ENCODE results near the gene ADK.

ADK gene

GRCh38 chr10:74275755-74276290, 124.8 kb downstream of the ADK start:
- DNase-seq (ENCODE audit: low read depth) = no peak
- TF ChIP-seq CTCF (IDR thresholded peaks at IDR 0.05; ENCODE audit: low read depth, low read length, missing control alignments) = no peak
- no peak overlapping the region for H3K4me3 ChIP-seq (ENCODE audit: low read depth, low read length)

GRCh38 chr10:74276416-74276815, 125.4 kb downstream of the ADK start:
- TF ChIP-seq CTCF (IDR thresholded peaks at IDR 0.05; ENCODE audit: low read depth, low read length, missing control alignments) = no peak
- H3K4me3 ChIP-seq (ENCODE audit: low read depth, low read length) = no peak overlapping the region
- DNase-seq (ENCODE audit: low read depth) = no peak

GRCh38 chr10:74282151-74282847, 131.3 kb downstream of the ADK start:
- H3K4me3 ChIP-seq (ENCODE audit: low read depth, low read length) = no peak overlapping the region
- TF ChIP-seq CTCF (IDR thresholded peaks at IDR 0.05; ENCODE audit: low read depth, low read length, missing control alignments) = no peak
- no peak for DNase-seq (ENCODE audit: low read depth)

- no peak for DNase-seq (ENCODE audit: low read depth)
- H3K4me3 ChIP-seq (ENCODE audit: low read depth, low read length) = no peak overlapping the region
- no peak for TF ChIP-seq CTCF (IDR thresholded peaks at IDR 0.05; ENCODE audit: low read depth, low read length, missing control alignments)
These were observed 131.8 kb downstream of the ADK start for GRCh38 chr10:74282848-74283210.

GRCh38 chr10:74289188-74289587, 138.2 kb downstream of the ADK start:
- no peak for TF ChIP-seq CTCF (IDR thresholded peaks at IDR 0.05; ENCODE audit: low read depth, low read length, missing control alignments)
- no peak overlapping the region for H3K4me3 ChIP-seq (ENCODE audit: low read depth, low read length)
- no peak for DNase-seq (ENCODE audit: low read depth)

GRCh38 chr10:74289951-74290350, 138.9 kb downstream of the ADK start:
- no peak overlapping the region for H3K4me3 ChIP-seq (ENCODE audit: low read depth, low read length)
- TF ChIP-seq CTCF (IDR thresholded peaks at IDR 0.05; ENCODE audit: low read depth, low read length, missing control alignments) = no peak
- DNase-seq (ENCODE audit: low read depth) = no peak

GRCh38 chr10:74290708-74291107, 139.7 kb downstream of the ADK start:
- DNase-seq (ENCODE audit: low read depth) = no peak
- no peak overlapping the region for H3K4me3 ChIP-seq (ENCODE audit: low read depth, low read length)
- no peak for TF ChIP-seq CTCF (IDR thresholded peaks at IDR 0.05; ENCODE audit: low read depth, low read length, missing control alignments)

Data from GM12864 (cell line).